ENCODE measurements around the gene CNTNAP4. TPM values are rescaled to one million over a fixed set of nuclear protein-coding genes. Genes with fewer than 3 reads are reported as not detected.
A peak's percentile ranks its signal among the peaks of the same experiment; 100 is the strongest.

CNTNAP4 gene
- total and polyA plus RNA-seq, 4 donors: 0.06 to 0.09 TPM; not detected in 2

GRCh38 chr16:76574651-76575050 is 297.4 kb downstream of the CNTNAP4 start (continued):
- TF ChIP-seq, protein P1, sequence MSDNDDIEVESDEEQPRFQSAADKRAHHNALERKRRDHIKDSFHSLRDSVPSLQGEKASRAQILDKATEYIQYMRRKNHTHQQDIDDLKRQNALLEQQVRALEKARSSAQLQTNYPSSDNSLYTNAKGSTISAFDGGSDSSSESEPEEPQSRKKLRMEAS (IDR thresholded peaks at IDR 0.05): no peak
- TF ChIP-seq ATF3 (IDR thresholded peaks at IDR 0.05): no peak
- no peak for TF ChIP-seq EGR1 (IDR thresholded peaks at IDR 0.05; ENCODE audit: low read depth in 2 of 2)
- TF ChIP-seq FOXA2 (IDR thresholded peaks at IDR 0.05): peak; percentile 90
- TF ChIP-seq RAD21 (IDR thresholded peaks at IDR 0.05): no peak
- TF ChIP-seq, protein P2, sequence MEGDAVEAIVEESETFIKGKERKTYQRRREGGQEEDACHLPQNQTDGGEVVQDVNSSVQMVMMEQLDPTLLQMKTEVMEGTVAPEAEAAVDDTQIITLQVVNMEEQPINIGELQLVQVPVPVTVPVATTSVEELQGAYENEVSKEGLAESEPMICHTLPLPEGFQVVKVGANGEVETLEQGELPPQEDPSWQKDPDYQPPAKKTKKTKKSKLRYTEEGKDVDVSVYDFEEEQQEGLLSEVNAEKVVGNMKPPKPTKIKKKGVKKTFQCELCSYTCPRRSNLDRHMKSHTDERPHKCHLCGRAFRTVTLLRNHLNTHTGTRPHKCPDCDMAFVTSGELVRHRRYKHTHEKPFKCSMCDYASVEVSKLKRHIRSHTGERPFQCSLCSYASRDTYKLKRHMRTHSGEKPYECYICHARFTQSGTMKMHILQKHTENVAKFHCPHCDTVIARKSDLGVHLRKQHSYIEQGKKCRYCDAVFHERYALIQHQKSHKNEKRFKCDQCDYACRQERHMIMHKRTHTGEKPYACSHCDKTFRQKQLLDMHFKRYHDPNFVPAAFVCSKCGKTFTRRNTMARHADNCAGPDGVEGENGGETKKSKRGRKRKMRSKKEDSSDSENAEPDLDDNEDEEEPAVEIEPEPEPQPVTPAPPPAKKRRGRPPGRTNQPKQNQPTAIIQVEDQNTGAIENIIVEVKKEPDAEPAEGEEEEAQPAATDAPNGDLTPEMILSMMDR (IDR thresholded peaks at IDR 0.05; ENCODE audit: low read depth, low read length, missing input control): no peak
- no peak for TF ChIP-seq TAF1 (conservative IDR thresholded peaks at IDR 0.05)
- peak in 1 of 2 donors; percentile 9 for TF ChIP-seq RXRA (IDR thresholded peaks at IDR 0.05)

DNA sequence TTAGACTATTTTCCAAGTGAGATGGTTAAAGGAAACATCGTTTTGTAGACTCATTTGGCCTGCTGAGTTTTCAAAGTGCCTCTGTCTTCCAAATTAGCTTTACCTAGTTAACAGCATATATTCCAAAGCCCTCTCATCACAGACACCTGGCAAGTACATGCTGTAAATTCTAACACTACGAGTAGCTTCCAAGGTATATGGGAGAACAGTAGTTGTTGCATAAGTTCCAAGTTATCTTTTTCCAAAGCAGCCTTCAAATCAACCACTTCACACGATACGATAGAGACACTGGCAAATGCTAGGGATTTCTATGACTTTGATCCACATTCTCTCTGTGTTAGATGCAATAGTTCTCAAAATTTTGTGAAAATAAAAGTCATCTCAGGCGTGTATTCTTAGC is 299.3 kb downstream of the CNTNAP4 start:
- Histone ChIP-seq H3K4me1 (ENCODE audit: control insufficient read depth in 4 of 4, insufficient read depth in 4 of 4, low read length in 3 of 4) (no peaks in the 10 kb centered on the region), H3K4me3 (ENCODE audit: low read depth in 1 of 3, low read length in 3 of 3) (no peak overlapping the region), H3K27ac (ENCODE audit: low read depth in 1 of 2, low read length in 2 of 2) (no peak overlapping the region), H3K9me3 (ENCODE audit: control insufficient read depth in 4 of 4, low read length in 3 of 4) (no peaks in the 10 kb centered on the region), H3K36me3 (ENCODE audit: control insufficient read depth in 4 of 4, insufficient read depth in 3 of 4, low read depth in 1 of 4, low read length in 3 of 4) (no peaks in the 10 kb centered on the region), H3K9ac (ENCODE audit: low read depth in 1 of 2, low read length in 2 of 2) (no peak overlapping the region), H3K27me3 (ENCODE audit: control insufficient read depth in 4 of 4, insufficient read depth in 4 of 4, low read length in 3 of 4) (no peaks in the 10 kb centered on the region)
- WGBS: 65% methylated on average over 5 of the region's 5 CpGs
- TF ChIP-seq FOXA2 (IDR thresholded peaks at IDR 0.05) (no peak), HNF4G (IDR thresholded peaks at IDR 0.05) (no peak), TAF1 (conservative IDR thresholded peaks at IDR 0.05) (no peak), RAD21 (IDR thresholded peaks at IDR 0.05) (no peak), GABPA (IDR thresholded peaks at IDR 0.05 in 1 of 2, conservative IDR thresholded peaks at IDR 0.05 in 1 of 2) (no peak), YY1 (IDR thresholded peaks at IDR 0.05) (no peak), JUND (IDR thresholded peaks at IDR 0.05) (no peak), ZBTB33 (IDR thresholded peaks at IDR 0.05) (no peak), ATF3 (IDR thresholded peaks at IDR 0.05) (no peak), EGR1 (IDR thresholded peaks at IDR 0.05; ENCODE audit: low read depth in 2 of 2) (no peak), HNF4A (conservative IDR thresholded peaks at IDR 0.05) (no peak), FOXA1 (IDR thresholded peaks at IDR 0.05) (no peak), NR2F2 (IDR thresholded peaks at IDR 0.05) (no peak), SP1 (IDR thresholded peaks at IDR 0.05) (no peak), RXRA (IDR thresholded peaks at IDR 0.05) (no peak)
- TF ChIP-seq, protein P1 (IDR thresholded peaks at IDR 0.05): no peak
- TF ChIP-seq, protein P3, sequence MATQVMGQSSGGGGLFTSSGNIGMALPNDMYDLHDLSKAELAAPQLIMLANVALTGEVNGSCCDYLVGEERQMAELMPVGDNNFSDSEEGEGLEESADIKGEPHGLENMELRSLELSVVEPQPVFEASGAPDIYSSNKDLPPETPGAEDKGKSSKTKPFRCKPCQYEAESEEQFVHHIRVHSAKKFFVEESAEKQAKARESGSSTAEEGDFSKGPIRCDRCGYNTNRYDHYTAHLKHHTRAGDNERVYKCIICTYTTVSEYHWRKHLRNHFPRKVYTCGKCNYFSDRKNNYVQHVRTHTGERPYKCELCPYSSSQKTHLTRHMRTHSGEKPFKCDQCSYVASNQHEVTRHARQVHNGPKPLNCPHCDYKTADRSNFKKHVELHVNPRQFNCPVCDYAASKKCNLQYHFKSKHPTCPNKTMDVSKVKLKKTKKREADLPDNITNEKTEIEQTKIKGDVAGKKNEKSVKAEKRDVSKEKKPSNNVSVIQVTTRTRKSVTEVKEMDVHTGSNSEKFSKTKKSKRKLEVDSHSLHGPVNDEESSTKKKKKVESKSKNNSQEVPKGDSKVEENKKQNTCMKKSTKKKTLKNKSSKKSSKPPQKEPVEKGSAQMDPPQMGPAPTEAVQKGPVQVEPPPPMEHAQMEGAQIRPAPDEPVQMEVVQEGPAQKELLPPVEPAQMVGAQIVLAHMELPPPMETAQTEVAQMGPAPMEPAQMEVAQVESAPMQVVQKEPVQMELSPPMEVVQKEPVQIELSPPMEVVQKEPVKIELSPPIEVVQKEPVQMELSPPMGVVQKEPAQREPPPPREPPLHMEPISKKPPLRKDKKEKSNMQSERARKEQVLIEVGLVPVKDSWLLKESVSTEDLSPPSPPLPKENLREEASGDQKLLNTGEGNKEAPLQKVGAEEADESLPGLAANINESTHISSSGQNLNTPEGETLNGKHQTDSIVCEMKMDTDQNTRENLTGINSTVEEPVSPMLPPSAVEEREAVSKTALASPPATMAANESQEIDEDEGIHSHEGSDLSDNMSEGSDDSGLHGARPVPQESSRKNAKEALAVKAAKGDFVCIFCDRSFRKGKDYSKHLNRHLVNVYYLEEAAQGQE (IDR thresholded peaks at IDR 0.05): no peak
- TF ChIP-seq, protein P2 (IDR thresholded peaks at IDR 0.05; ENCODE audit: low read depth, low read length, missing input control): no peak
- DNase-seq (ENCODE audit: low spot score): no peak

All from liver (tissue), 9 donors.